Mesenchymal stem cell (in vitro differentiated cells and primary cell): Measurements from ENCODE around the gene ITGA5.

Experiments used
- DNase-seq: peaks from one replicate; pipeline ENCODE4 v3.0.0-alpha.2; 2013
- H2AFZ ChIP-seq: one replicate; pipeline ENCODE4 v1.6.1; 2013; ENCODE audit warnings: low read depth, mild to moderate bottlenecking, control low read depth, inconsistent platforms, low read length, moderate library complexity
- H2AK5ac ChIP-seq: 2 replicates; pipeline ENCODE4 v1.6.1; 2013; ENCODE audit warnings: low read length, moderate library complexity, mild to moderate bottlenecking, inconsistent platforms; ENCODE audit not compliant: severe bottlenecking
- H2BK120ac ChIP-seq: one replicate; pipeline ENCODE4 v1.6.1; 2013; ENCODE audit warnings: low read depth, mild to moderate bottlenecking, inconsistent platforms, low read length, moderate library complexity
- H2BK12ac ChIP-seq, 2 experiments: one replicate each; pipeline ENCODE4 v1.6.1; 2013; ENCODE audit warnings: inconsistent platforms in 2 of 2, low read length in 2 of 2, mild to moderate bottlenecking in 2 of 2, moderate library complexity in 2 of 2, control low read depth in 1 of 2
- H2BK15ac ChIP-seq: one replicate; pipeline ENCODE4 v1.6.1; 2013; ENCODE audit warnings: mild to moderate bottlenecking, low read depth, inconsistent platforms; ENCODE audit not compliant: poor library complexity, severe bottlenecking
- H2BK5ac ChIP-seq: 2 replicates; pipeline ENCODE4 v1.6.1; 2013; ENCODE audit warnings: low read depth, mild to moderate bottlenecking, low read length, control low read depth, inconsistent platforms; ENCODE audit not compliant: poor library complexity, severe bottlenecking
- H3K14ac ChIP-seq, 2 experiments: one replicate each; pipeline ENCODE4 v1.6.1; 2013; ENCODE audit warnings: inconsistent platforms in 2 of 2, low read length in 2 of 2, control low read depth in 1 of 2, mild to moderate bottlenecking in 1 of 2, moderate library complexity in 1 of 2
- H3K18ac ChIP-seq, 2 experiments: one replicate each; pipeline ENCODE4 v1.6.1; 2013; ENCODE audit warnings: inconsistent platforms in 2 of 2, low read length in 2 of 2, control low read depth in 1 of 2, low read depth in 1 of 2, mild to moderate bottlenecking in 1 of 2
- H3K23ac ChIP-seq, 2 experiments: one replicate each; pipeline ENCODE4 v1.6.1; 2013; ENCODE audit warnings: inconsistent platforms in 2 of 2, low read length in 2 of 2, mild to moderate bottlenecking in 2 of 2, moderate library complexity in 2 of 2, control low read depth in 1 of 2
- H3K27ac ChIP-seq: 2 replicates; pipeline ENCODE4 v1.5.1; 2013; ENCODE audit warnings: mild to moderate bottlenecking, moderate library complexity, low read length, control low read depth, inconsistent platforms; ENCODE audit not compliant: poor library complexity, severe bottlenecking
- H3K27me3 ChIP-seq, 2 experiments: 2 replicates each; pipeline versions ENCODE4 v1.6.1 to v1.7.0; 2013; ENCODE audit warnings: low read length in 2 of 2, mild to moderate bottlenecking in 2 of 2, moderate library complexity in 2 of 2, control low read depth in 1 of 2, inconsistent platforms in 1 of 2; ENCODE audit not compliant: control insufficient read depth in 1 of 2, insufficient read depth in 1 of 2
- H3K36me3 ChIP-seq, 2 experiments: 2 replicates each; pipeline versions ENCODE4 v1.6.1 to v1.7.0; 2013; ENCODE audit warnings: low read length in 2 of 2, control low read depth in 1 of 2, inconsistent platforms in 1 of 2, low read depth in 1 of 2, mild to moderate bottlenecking in 1 of 2; ENCODE audit not compliant: insufficient read depth in 2 of 2, control insufficient read depth in 1 of 2
- H3K4ac ChIP-seq, 2 experiments: one replicate each; pipeline ENCODE4 v1.6.1; 2013; ENCODE audit warnings: inconsistent platforms in 2 of 2, low read length in 2 of 2, mild to moderate bottlenecking in 2 of 2, moderate library complexity in 2 of 2, control low read depth in 1 of 2, low read depth in 1 of 2
- H3K4me1 ChIP-seq: 2 replicates; pipeline ENCODE4 v1.6.1; 2013; ENCODE audit warnings: low read depth, low read length, control low read depth; ENCODE audit not compliant: control insufficient read depth, insufficient read depth
- H3K4me2 ChIP-seq: 2 replicates; pipeline ENCODE4 v1.6.1; 2013; ENCODE audit warnings: low read length, mild to moderate bottlenecking, inconsistent platforms; ENCODE audit not compliant: poor library complexity, severe bottlenecking
- H3K4me3 ChIP-seq, 2 experiments: 2 replicates each; pipeline versions ENCODE4 v1.5.1 to v1.7.0; 2013; ENCODE audit warnings: low read length in 2 of 2, mild to moderate bottlenecking in 2 of 2, control low read depth in 1 of 2, low read depth in 1 of 2; ENCODE audit not compliant: insufficient read depth in 1 of 2
- H3K79me1 ChIP-seq: replicated peaks from 2 replicates; pipeline ENCODE4 v1.6.1; 2013; ENCODE audit warnings: mild to moderate bottlenecking, control low read depth, low read length, inconsistent platforms; ENCODE audit not compliant: poor library complexity, severe bottlenecking
- H3K9ac ChIP-seq: 2 replicates; pipeline ENCODE4 v1.7.0; 2013; ENCODE audit warnings: mild to moderate bottlenecking, low read length, moderate library complexity
- H3K9me3 ChIP-seq: 2 replicates; pipeline ENCODE4 v1.7.0; 2013; ENCODE audit warnings: mild to moderate bottlenecking, low read length; ENCODE audit not compliant: control insufficient read depth
- H4K8ac ChIP-seq: one replicate; pipeline ENCODE4 v1.6.1; 2013; ENCODE audit warnings: inconsistent platforms, mild to moderate bottlenecking, low read length, moderate library complexity
- H4K91ac ChIP-seq: one replicate; pipeline ENCODE4 v1.6.1; 2013; ENCODE audit warnings: mild to moderate bottlenecking, low read length, inconsistent platforms
- WGBS: methylation state at CpG from one replicate; pipeline ENCODE4 v1.1.7; 2013; ENCODE audit warnings: mixed read lengths; 5-methylcytosine and 5-hydroxymethylcytosine counted together

ITGA5 gene

GRCh38 chr12:54386403-54387113 is 32.5 kb downstream of the ITGA5 start:
- H2BK5ac ChIP-seq, result no peak overlapping the region
- peak overlapping the region in 1 of 2 experiments; percentile 47 for H2BK12ac ChIP-seq
- no peak for DNase-seq
- H4K8ac ChIP-seq, result no peak overlapping the region
- H3K14ac ChIP-seq, result no peak overlapping the region
- H3K23ac ChIP-seq, result no peak overlapping the region
- no peaks in the 10 kb centered on the region for H3K79me1 ChIP-seq
- H4K91ac ChIP-seq, result peak overlapping the region; percentile 28
- no peak overlapping the region for H3K27ac ChIP-seq
- no peak overlapping the region for H3K18ac ChIP-seq
- no peak overlapping the region for H2BK120ac ChIP-seq
- H3K36me3 ChIP-seq, result peaks cover 0 to under 1% of the 10 kb centered on the region in 2 experiments
- H2AK5ac ChIP-seq, result no peak overlapping the region
- no peak overlapping the region for H3K4me2 ChIP-seq
- H3K9me3 ChIP-seq, result no peaks in the 10 kb centered on the region
- 94% methylated on average over 3 of the region's 3 CpGs for WGBS
- H3K4me3 ChIP-seq, result no peak overlapping the region
- H2BK15ac ChIP-seq, result no peak overlapping the region
- no peaks in the 10 kb centered on the region for H3K27me3 ChIP-seq
- H3K9ac ChIP-seq, result no peak overlapping the region
- H2AFZ ChIP-seq, result no peak overlapping the region
- peaks cover 33% of the 10 kb centered on the region for H3K4me1 ChIP-seq
- H3K4ac ChIP-seq, result no peak overlapping the region

GRCh38 chr12:54385251-54385914 is 33.7 kb downstream of the ITGA5 start:
- no peak for DNase-seq
- Histone ChIP-seq H2BK120ac (no peak overlapping the region), H3K9me3 (no peaks in the 10 kb centered on the region), H3K36me3 (no peaks in the 10 kb centered on the region), H3K79me1 (no peaks in the 10 kb centered on the region), H2BK15ac (peak overlapping the region; percentile 26), H3K27me3 (no peaks in the 10 kb centered on the region), H3K4me3 (no peak overlapping the region), H3K27ac (no peak overlapping the region), H3K4me1 (peaks cover 29% of the 10 kb centered on the region), H2AFZ (no peak overlapping the region), H3K4me2 (no peak overlapping the region), H3K4ac (peak overlapping the region in 1 of 2 experiments; percentile 27), H3K18ac (peak overlapping the region; percentile 16 to 26), H4K8ac (peak overlapping the region; percentile 10), H2BK5ac (no peak overlapping the region), H3K9ac (no peak overlapping the region), H3K23ac (no peak overlapping the region), H2AK5ac (no peak overlapping the region), H3K14ac (no peak overlapping the region), H2BK12ac (no peak overlapping the region), H4K91ac (no peak overlapping the region)
- WGBS, result 58% methylated on average over 9 of the region's 10 CpGs

DNA sequence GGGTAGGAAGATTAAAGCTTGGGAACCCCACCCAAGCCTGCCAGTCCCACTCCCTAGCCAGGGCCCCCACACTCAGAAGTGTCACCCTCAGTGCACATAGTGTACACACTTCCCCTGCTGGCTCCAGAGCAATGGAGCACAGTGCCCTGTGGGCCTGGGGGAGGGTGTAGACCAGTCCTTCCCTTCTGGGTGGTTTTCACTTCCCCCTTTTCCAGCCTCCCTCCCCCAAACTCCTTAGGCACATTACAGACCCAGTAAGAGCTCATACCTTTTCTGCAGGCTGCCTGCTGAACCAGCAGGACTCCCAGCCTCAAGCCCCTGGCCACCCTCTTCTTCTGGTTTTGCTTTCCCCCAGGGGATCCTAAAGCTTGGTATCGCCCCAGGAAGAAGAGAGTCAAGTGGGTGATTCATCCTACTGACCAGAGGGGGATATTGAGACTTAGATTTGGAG is 34.5 kb downstream of the ITGA5 start, which contains the start of gene ZNF385A:
Gene ZNF385A (minus strand): TSS at position 143 of the 451 bp plus-strand sequence. CDS start 219 bp downstream, outside the sequence.
- H2BK12ac ChIP-seq, result peak within 1 kb of the TSS in 1 of 2 experiments; percentile 68
- no peak within 1 kb of the TSS for H2BK120ac ChIP-seq
- H4K91ac ChIP-seq, result no peak within 1 kb of the TSS
- no peak within 1 kb of the TSS for H3K27ac ChIP-seq
- H3K14ac ChIP-seq, result peak within 1 kb of the TSS in 1 of 2 experiments; percentile 57
- peak; percentile 48 for DNase-seq
- peaks cover 23% of the 10 kb centered on the region for H3K4me1 ChIP-seq
- peak within 1 kb of the TSS in 1 of 2 experiments; percentile 27 for H3K4ac ChIP-seq
- no peak within 1 kb of the TSS for H3K4me3 ChIP-seq
- peak within 1 kb of the TSS; percentile 26 for H2BK15ac ChIP-seq
- whole genome bisulfite sequencing, result 50% methylated on average over 1 of the region's 1 CpG
- no peak within 1 kb of the TSS for H3K4me2 ChIP-seq
- no peaks in the 10 kb centered on the region for H3K27me3 ChIP-seq
- H2BK5ac ChIP-seq, result no peak within 1 kb of the TSS
- no peaks in the 10 kb centered on the region for H3K36me3 ChIP-seq
- H2AFZ ChIP-seq, result no peak within 1 kb of the TSS
- no peaks in the 10 kb centered on the region for H3K79me1 ChIP-seq
- peak within 1 kb of the TSS; percentile 16 to 59 for H3K18ac ChIP-seq
- H3K9me3 ChIP-seq, result no peaks in the 10 kb centered on the region
- H4K8ac ChIP-seq, result peak within 1 kb of the TSS; percentile 10
- no peak within 1 kb of the TSS for H2AK5ac ChIP-seq
- peak within 1 kb of the TSS; percentile 59 for H3K9ac ChIP-seq
- peak within 1 kb of the TSS in 1 of 2 experiments; percentile 71 for H3K23ac ChIP-seq

- Histone ChIP-seq H2AK5ac (no peak overlapping the region), H3K4me1 (peaks cover 25% of the 10 kb centered on the region), H3K9ac (peak overlapping the region; percentile 59), H2BK5ac (no peak overlapping the region), H3K9me3 (no peaks in the 10 kb centered on the region), H3K23ac (no peak overlapping the region), H3K36me3 (peaks cover 0 to 2% of the 10 kb centered on the region in 2 experiments), H2BK120ac (no peak overlapping the region), H2BK12ac (no peak overlapping the region), H3K27ac (no peak overlapping the region), H4K8ac (peak overlapping the region; percentile 77), H3K4me2 (no peak overlapping the region), H3K4me3 (no peak overlapping the region), H3K18ac (no peak overlapping the region), H3K4ac (no peak overlapping the region), H3K79me1 (peaks cover 4% of the 10 kb centered on the region), H2BK15ac (peak overlapping the region; percentile 36), H4K91ac (no peak overlapping the region), H3K14ac (no peak overlapping the region), H2AFZ (no peak overlapping the region), H3K27me3 (no peaks in the 10 kb centered on the region)
- WGBS, result 76% methylated on average over 3 of the region's 3 CpGs
- DNase-seq, result peak; percentile 97
These were observed 35.9 kb downstream of the ITGA5 start for GRCh38 chr12:54383041-54383609.
